HepG2 (cell line): ENCODE results near the gene ZNF507. TPM values are rescaled to one million over a fixed set of nuclear protein-coding genes. Genes with fewer than 3 reads are reported as not detected.

Experiments used
- CREBL2 ChIP-seq: sonication (generic); formaldehyde crosslinking; IDR thresholded peaks from 2 replicates; pipeline ENCODE4 v1.8.1; 2023; ENCODE audit warnings: missing genetic modification reagents, mild to moderate bottlenecking, borderline replicate concordance
- FOXM1 ChIP-seq: sonication (generic); formaldehyde crosslinking; IDR thresholded peaks from 2 replicates; pipeline ENCODE4 v1.5.0; 2020; ENCODE audit warnings: missing genetic modification reagents
- HINFP ChIP-seq: sonication (generic); formaldehyde crosslinking; IDR thresholded peaks from 2 replicates; pipeline ENCODE4 v1.4.0; 2020; ENCODE audit warnings: low read depth, mild to moderate bottlenecking, missing genetic modification reagents
- ISL2 ChIP-seq: sonication (generic); formaldehyde crosslinking; IDR thresholded peaks from 2 replicates; pipeline ENCODE4 v1.5.0; 2020; ENCODE audit warnings: missing genetic modification reagents
- JUND ChIP-seq: sonication (generic); formaldehyde crosslinking; IDR thresholded peaks from 2 replicates; pipeline ENCODE4 v1.8.0; 2022; ENCODE audit warnings: mild to moderate bottlenecking, missing genetic modification reagents
- MAF1 ChIP-seq: sonication (generic); formaldehyde crosslinking; IDR thresholded peaks from 2 replicates; pipeline ENCODE4 v1.5.0; 2020; ENCODE audit warnings: missing genetic modification reagents, borderline replicate concordance
- MED13 ChIP-seq: sonication (generic); formaldehyde crosslinking; IDR thresholded peaks from 2 replicates; pipeline ENCODE4 v1.5.0; 2020; ENCODE audit warnings: missing genetic modification reagents
- MEIS2 ChIP-seq: sonication (generic); formaldehyde crosslinking; IDR thresholded peaks from 2 replicates; pipeline ENCODE4 v1.9.0; 2021; ENCODE audit warnings: mild to moderate bottlenecking, missing genetic modification reagents
- RFXANK ChIP-seq: IDR thresholded peaks from 2 replicates; pipeline ENCODE4 v1.6.1; 2016
- SAP130 ChIP-seq: IDR thresholded peaks from 2 replicates; pipeline ENCODE4 v1.6.1; 2016; ENCODE audit warnings: low read depth
- SIN3A ChIP-seq: IDR thresholded peaks from 2 replicates; pipeline ENCODE4 v1.6.1; 2011; ENCODE audit warnings: low read depth, mild to moderate bottlenecking, control low read depth, low read length, borderline replicate concordance
- SIX4 ChIP-seq: sonication (generic); formaldehyde crosslinking; IDR thresholded peaks from 2 replicates; pipeline ENCODE4 v1.4.0; 2020; ENCODE audit warnings: missing genetic modification reagents
- TFE3 ChIP-seq: IDR thresholded peaks from 2 replicates; pipeline ENCODE4 v1.6.1; 2016
- ZC3H4 ChIP-seq: sonication (generic); formaldehyde crosslinking; IDR thresholded peaks from 2 replicates; pipeline ENCODE4 v1.4.0; 2020; ENCODE audit warnings: missing genetic modification reagents, borderline replicate concordance
- ZFP62 ChIP-seq: sonication (generic); formaldehyde crosslinking; IDR thresholded peaks from 2 replicates; pipeline ENCODE4 v1.4.0; 2020; ENCODE audit warnings: missing genetic modification reagents
- ZHX1 ChIP-seq: sonication (generic); formaldehyde crosslinking; IDR thresholded peaks from 2 replicates; pipeline ENCODE4 v1.8.1; 2022; ENCODE audit warnings: low read depth, mild to moderate bottlenecking, missing genetic modification reagents
- ZNF136 ChIP-seq: sonication (generic); formaldehyde crosslinking; IDR thresholded peaks from 2 replicates; pipeline ENCODE4 v1.8.1; 2022; ENCODE audit warnings: low read depth, mild to moderate bottlenecking, moderate library complexity, missing genetic modification reagents
- ZNF260 ChIP-seq: sonication (generic); formaldehyde crosslinking; IDR thresholded peaks from 2 replicates; pipeline ENCODE4 v1.4.0; 2020; ENCODE audit warnings: missing genetic modification reagents, low read depth, mild to moderate bottlenecking, borderline replicate concordance
- ZNF441 ChIP-seq: sonication (generic); formaldehyde crosslinking; IDR thresholded peaks from 2 replicates; pipeline ENCODE4 v1.7.0; 2021; ENCODE audit warnings: missing genetic modification reagents, borderline replicate concordance
- ZNF678 ChIP-seq: sonication (generic); formaldehyde crosslinking; IDR thresholded peaks from 2 replicates; pipeline ENCODE4 v1.4.0; 2020; ENCODE audit warnings: mild to moderate bottlenecking, missing genetic modification reagents
- ZNF737 ChIP-seq: sonication (generic); formaldehyde crosslinking; IDR thresholded peaks from 2 replicates; pipeline ENCODE4 v1.5.0; 2020; ENCODE audit warnings: missing genetic modification reagents, mild to moderate bottlenecking, borderline replicate concordance
- ZNF747 ChIP-seq: sonication (generic); formaldehyde crosslinking; IDR thresholded peaks from 2 replicates; pipeline ENCODE4 v1.8.1; 2023; ENCODE audit warnings: missing genetic modification reagents, mild to moderate bottlenecking, borderline replicate concordance
- ZNF841 ChIP-seq: sonication (generic); formaldehyde crosslinking; IDR thresholded peaks from 2 replicates; pipeline ENCODE4 v1.8.1; 2023; ENCODE audit warnings: missing genetic modification reagents, borderline replicate concordance
- polyA plus RNA-seq, 8 experiments: library from polyadenylated mRNA; depleted of rRNA in 3 of 8; stranded (reverse) in 7 of 8; unstranded in 1 of 8; fragments of >200 nt; fragmentation: Illumina TruSeq in 4 of 8; extraction: Trizol in 4 of 8; gene quantifications; 2 replicates each; pipeline versions ENCODE4 v1.2.1 to v1.2.3, GENCODE V29; 2011 to 2016; ENCODE audit warnings: low read depth in 4 of 8, missing spikeins in 1 of 8, mixed read lengths in 1 of 8; ENCODE audit not compliant: insufficient read depth in 1 of 8
- total RNA-seq, 5 experiments: library from RNA; depleted of rRNA; stranded (reverse); fragments of >200 nt; fragmentation: Illumina TruSeq; extraction: Trizol; gene quantifications; 2 replicates each; pipeline ENCODE4 v1.2.3, GENCODE V29; 2016; ENCODE audit warnings: low read depth in 1 of 5
- TF ChIP-seq, protein P1 (sequence below): sonication (generic); formaldehyde crosslinking; IDR thresholded peaks from 2 replicates; pipeline ENCODE4 v1.5.0; 2020; ENCODE audit warnings: missing genetic modification reagents

ZNF507 gene
- total and polyA plus RNA-seq, 2 of the 13 experiments (the other 11 are each of a cell fraction or from before 2014, with no cell fraction given): 7.3 to 10.9 TPM

DNA sequence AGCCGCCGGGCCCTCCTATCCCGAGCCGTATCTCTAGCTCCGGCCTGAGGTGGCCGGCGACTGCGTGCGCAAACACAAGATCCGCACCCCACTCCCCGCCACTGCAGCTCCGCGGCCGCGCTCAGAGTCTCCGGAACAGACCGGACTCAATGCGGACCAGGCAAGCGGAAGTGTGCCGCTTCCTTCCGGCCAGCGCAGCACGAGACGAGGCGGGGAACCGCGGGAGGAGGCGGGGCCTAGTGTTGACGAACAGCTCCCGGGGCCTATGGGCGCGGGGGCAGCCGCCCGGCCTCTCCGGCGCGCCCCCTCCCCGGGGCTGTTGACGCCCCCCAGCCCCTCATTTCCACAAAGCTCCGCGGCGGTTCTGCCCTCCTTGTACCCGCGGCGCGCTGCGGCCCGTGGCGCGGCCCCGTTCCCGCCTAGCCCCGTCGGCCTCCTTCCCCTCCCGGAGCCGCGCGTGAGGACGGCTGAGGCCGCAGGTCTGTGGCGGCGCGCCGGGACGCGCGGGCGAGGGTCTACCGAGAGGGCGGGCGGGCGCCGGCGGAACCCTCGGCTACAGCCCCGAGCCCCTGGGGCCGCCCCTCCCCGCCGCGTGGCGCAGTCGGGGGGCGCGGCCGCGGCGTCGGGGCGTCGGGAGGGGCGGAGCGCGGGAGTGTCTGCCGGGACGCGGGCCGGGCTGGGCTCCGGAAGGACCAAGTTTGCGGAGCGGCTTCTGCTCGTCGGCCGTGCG is 60.2 kb downstream of the ZNF507 start, which contains the start of gene DPY19L3 (continued):
- TF ChIP-seq MAF1 (no peak), ZNF841 (0 out of 2 replicates have a peak, but pooled peaks have one; percentile 61), ZNF747 (CRISPR knock-in tag) (no peak), FOXM1 (CRISPR knock-in tag) (no peak), MED13 (CRISPR knock-in tag) (no peak), ZHX1 (peak; percentile 65; the same call in 1 of the 2 replicates), ZNF737 (CRISPR knock-in tag) (no peak), ZNF136 (CRISPR knock-in tag) (no peak), SIX4 (CRISPR knock-in tag) (peak; percentile 63), HINFP (CRISPR knock-in tag) (peak; percentile 95), RFXANK (CRISPR knock-in tag) (no peak), ZNF678 (CRISPR knock-in tag) (no peak), ZFP62 (CRISPR knock-in tag) (no peak), ZC3H4 (no peak), JUND (CRISPR knock-in tag) (0 out of 2 replicates have a peak, but pooled peaks have one; percentile 17), SAP130 (CRISPR knock-in tag) (peak; percentile 91), MEIS2 (CRISPR knock-in tag) (peak; percentile 9; the same call in 1 of the 2 replicates), ISL2 (CRISPR knock-in tag) (peak; percentile 54; the same call in 1 of the 2 replicates), CREBL2 (no peak), ZNF260 (CRISPR knock-in tag) (no peak), ZNF441 (CRISPR knock-in tag) (0 out of 2 replicates have a peak, but pooled peaks have one; percentile 44), SIN3A (0 out of 2 replicates have a peak, but pooled peaks have one; percentile 33), TFE3 (CRISPR knock-in tag) (peak; percentile 73)
- TF ChIP-seq, protein P1, sequence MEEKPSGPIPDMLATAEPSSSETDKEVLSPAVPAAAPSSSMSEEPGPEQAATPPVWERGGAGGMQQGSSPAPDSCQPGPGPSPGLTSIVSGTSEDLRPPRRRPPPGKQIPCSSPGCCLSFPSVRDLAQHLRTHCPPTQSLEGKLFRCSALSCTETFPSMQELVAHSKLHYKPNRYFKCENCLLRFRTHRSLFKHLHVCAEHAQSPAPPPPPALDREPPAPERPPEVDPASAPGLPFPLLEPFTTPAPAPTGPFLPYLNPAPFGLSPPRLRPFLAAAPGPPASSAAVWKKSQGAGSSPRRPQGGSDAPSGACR (CRISPR knock-in tag): peak; percentile 80; the same call in 1 of the 2 replicates
